ENCODE measurements around the gene TGFB1I1.

DNA sequence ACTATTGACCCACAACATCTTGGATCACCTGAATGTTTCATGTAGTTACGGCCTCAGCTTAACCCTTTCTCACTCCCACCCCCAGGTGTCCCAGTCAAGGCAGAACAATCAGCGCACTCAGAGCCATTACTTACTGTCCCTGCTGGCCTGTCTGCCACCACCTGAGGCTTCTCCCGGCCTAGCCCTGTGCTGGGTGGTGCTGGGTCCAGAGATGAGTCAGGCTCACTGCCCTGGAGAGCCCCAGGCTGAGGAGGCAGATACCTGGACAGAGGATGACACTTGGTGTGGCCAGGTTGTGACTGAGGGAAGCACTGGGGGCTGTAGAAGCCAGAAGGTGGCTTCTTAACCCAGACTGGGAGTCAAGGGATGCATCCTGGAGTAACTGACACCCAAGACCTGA, 7.0 kb downstream of the TGFB1I1 start:
- TF ChIP-seq CTCF (IDR thresholded peaks at IDR 0.05; ENCODE audit: extremely low read depth in 1 of 2, insufficient read depth in 1 of 2, low read depth in 1 of 2, low read length in 2 of 2): no peak
- TF ChIP-seq, protein P1, sequence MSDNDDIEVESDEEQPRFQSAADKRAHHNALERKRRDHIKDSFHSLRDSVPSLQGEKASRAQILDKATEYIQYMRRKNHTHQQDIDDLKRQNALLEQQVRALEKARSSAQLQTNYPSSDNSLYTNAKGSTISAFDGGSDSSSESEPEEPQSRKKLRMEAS (IDR thresholded peaks at IDR 0.05; ENCODE audit: insufficient read depth, insufficient read length): no peak
- TF ChIP-seq POLR2AphosphoS5 (IDR thresholded peaks at IDR 0.05; ENCODE audit: insufficient read depth, low read depth, low read length): no peak
- TF ChIP-seq POLR2A (IDR thresholded peaks at IDR 0.05; ENCODE audit: low read depth, low read length): no peak
- no peak for TF ChIP-seq EZH2 (IDR thresholded peaks at IDR 0.05; ENCODE audit: borderline replicate concordance, low read depth, low read length, severe bottlenecking)
- no peak for TF ChIP-seq GATA2 (IDR thresholded peaks at IDR 0.05; ENCODE audit: insufficient read depth, insufficient read length, low read depth, low read length)
- no peak for TF ChIP-seq FOS (IDR thresholded peaks at IDR 0.05; ENCODE audit: borderline replicate concordance, insufficient read depth, low read length)
- no peak for TF ChIP-seq MYC (IDR thresholded peaks at IDR 0.05; ENCODE audit: low read depth, low read length)
- TF ChIP-seq JUN (IDR thresholded peaks at IDR 0.05; ENCODE audit: borderline replicate concordance, insufficient read depth, insufficient read length, low read depth): no peak
